IMR-90 (cell line): Measurements from ENCODE around the gene IER3. TPM values are rescaled to one million over a fixed set of nuclear protein-coding genes. Genes with fewer than 3 reads are reported as not detected.

ENCODE experiments used
- ATAC-seq: fragments of 200-7000 bp; cut with Tn5 transposase; 2 replicates; pipeline ENCODE4 v1.9.1; 2020; ENCODE audit warnings: low read depth, mild to moderate bottlenecking, moderate library complexity
- BruUV-seq: library from RNA; stranded (reverse); fragments of 400-500 nt; replicated peaks from 2 replicates; lab custom pipeline; 2021; lab: Mats Ljungman, UMichigan
- CTCF ChIA-PET: fragments of 300-600 bp; formaldehyde crosslinking; extraction: SDS; loops from one replicate; lab custom pipeline; 2021; ENCODE audit warnings: antibody characterized with exemption; lab: Yijun Ruan, JAX
- POLR2A ChIA-PET: fragments of 300-600 bp; sonication (Branson Sonifier 250); formaldehyde crosslinking; loops from one replicate; lab custom pipeline; 2022; ENCODE audit warnings: antibody characterized with exemption; ENCODE audit not compliant: unreplicated experiment; lab: Charles Lee
- DNase-seq: peaks from one replicate; pipeline ENCODE4 v3.0.0; 2013
- H2AFZ ChIP-seq: replicated peaks from 2 replicates; pipeline ENCODE3; 2013; ENCODE audit warnings: low read length, mild to moderate bottlenecking; ENCODE audit not compliant: poor library complexity
- H2AK5ac ChIP-seq: 2 replicates; pipeline ENCODE4 v1.6.1; 2013; ENCODE audit warnings: low read depth, low read length, inconsistent platforms
- H2AK9ac ChIP-seq: replicated peaks from 2 replicates; pipeline ENCODE3; 2013; ENCODE audit warnings: mild to moderate bottlenecking, low read depth, low read length, moderate library complexity; ENCODE audit not compliant: poor library complexity
- H2BK120ac ChIP-seq: 2 replicates; pipeline ENCODE4 v1.6.1; 2013; ENCODE audit warnings: low read depth, low read length, inconsistent platforms
- H2BK15ac ChIP-seq: 3 replicates; pipeline ENCODE4 v1.6.1; 2013; ENCODE audit warnings: low read depth, low read length, inconsistent platforms
- H2BK20ac ChIP-seq: 2 replicates; pipeline ENCODE4 v1.6.1; 2013; ENCODE audit warnings: low read depth, mild to moderate bottlenecking, inconsistent platforms, low read length, moderate library complexity
- H2BK5ac ChIP-seq: 2 replicates; pipeline ENCODE4 v1.6.1; 2013; ENCODE audit warnings: mild to moderate bottlenecking, low read depth, low read length, inconsistent platforms; ENCODE audit not compliant: poor library complexity, severe bottlenecking
- H3K14ac ChIP-seq: replicated peaks from 2 replicates; pipeline ENCODE4 v1.6.1; 2013; ENCODE audit warnings: low read depth, low read length, inconsistent platforms
- H3K18ac ChIP-seq: 2 replicates; pipeline ENCODE4 v1.6.1; 2013; ENCODE audit warnings: low read depth, low read length, control low read depth
- H3K23ac ChIP-seq: 2 replicates; pipeline ENCODE4 v1.6.1; 2013; ENCODE audit warnings: low read depth, low read length, inconsistent platforms
- H3K27ac ChIP-seq: 2 replicates; pipeline ENCODE4 v1.5.1; 2013; ENCODE audit warnings: mild to moderate bottlenecking, control low read depth, low read length; ENCODE audit not compliant: insufficient read depth
- H3K27me3 ChIP-seq: 2 replicates; pipeline ENCODE4 v1.6.1; 2013; ENCODE audit warnings: low read length; ENCODE audit not compliant: control insufficient read depth, insufficient read depth
- H3K36me3 ChIP-seq: 2 replicates; pipeline ENCODE4 v1.6.1; 2013; ENCODE audit warnings: low read length, mixed read lengths; ENCODE audit not compliant: control insufficient read depth, insufficient read depth
- H3K4ac ChIP-seq: 2 replicates; pipeline ENCODE4 v1.6.1; 2013; ENCODE audit warnings: low read depth, low read length, inconsistent platforms
- H3K4me1 ChIP-seq: 2 replicates; pipeline ENCODE4 v1.6.1; 2013; ENCODE audit warnings: low read length, mixed read lengths; ENCODE audit not compliant: control insufficient read depth, insufficient read depth
- H3K4me2 ChIP-seq: 2 replicates; pipeline ENCODE4 v1.6.1; 2013; ENCODE audit warnings: low read depth, mild to moderate bottlenecking, control low read depth, low read length, moderate library complexity
- H3K4me3 ChIP-seq: 2 replicates; pipeline ENCODE4 v1.5.1; 2013; ENCODE audit warnings: low read depth, mild to moderate bottlenecking, control low read depth, low read length, moderate library complexity; ENCODE audit not compliant: insufficient read depth
- H3K56ac ChIP-seq: 2 replicates; pipeline ENCODE4 v1.6.1; 2013; ENCODE audit warnings: low read length, inconsistent platforms; ENCODE audit not compliant: insufficient read depth; ENCODE audit errors: extremely low read depth
- H3K79me1 ChIP-seq, 2 experiments: 2 replicates each; pipeline ENCODE4 v1.6.1; 2013; ENCODE audit warnings: low read length in 2 of 2, inconsistent platforms in 1 of 2, low read depth in 1 of 2
- H3K9ac ChIP-seq: 2 replicates; pipeline ENCODE4 v1.6.1; 2013; ENCODE audit warnings: low read depth, low read length, control low read depth
- H3K9me1 ChIP-seq: 2 replicates; pipeline ENCODE4 v1.6.1; 2013; ENCODE audit warnings: low read length, inconsistent platforms; ENCODE audit not compliant: insufficient read depth
- H3K9me3 ChIP-seq: 2 replicates; pipeline ENCODE4 v1.6.1; 2013; ENCODE audit warnings: low read length; ENCODE audit not compliant: control insufficient read depth, insufficient read depth
- H4K20me1 ChIP-seq: 2 replicates; pipeline ENCODE4 v1.6.1; 2013; ENCODE audit warnings: low read length, inconsistent platforms; ENCODE audit not compliant: insufficient read depth
- H4K5ac ChIP-seq: 2 replicates; pipeline ENCODE4 v1.6.1; 2013; ENCODE audit warnings: mild to moderate bottlenecking, low read depth, low read length, control low read depth
- H4K8ac ChIP-seq, 2 experiments: 2 replicates each; pipeline ENCODE4 v1.6.1; 2013; ENCODE audit warnings: low read depth in 2 of 2, low read length in 2 of 2, control low read depth in 1 of 2, inconsistent platforms in 1 of 2
- H4K91ac ChIP-seq: 2 replicates; pipeline ENCODE4 v1.6.1; 2013; ENCODE audit warnings: low read depth, low read length, inconsistent platforms; ENCODE audit not compliant: insufficient read depth
- BHLHE40 ChIP-seq: fragments of 150-350 bp; IDR thresholded peaks from 2 replicates; pipeline ENCODE4 v1.6.1; 2016; ENCODE audit warnings: mild to moderate bottlenecking, low read depth, low read length
- CEBPB ChIP-seq: IDR thresholded peaks from 2 replicates; pipeline ENCODE4 v1.6.1; 2012; ENCODE audit warnings: low read depth, low read length, improper control_type of control experiment
- CHD1 ChIP-seq: IDR thresholded peaks from 2 replicates; pipeline ENCODE4 v1.6.1; 2012; ENCODE audit warnings: low read depth, low read length, improper control_type of control experiment
- CTCF ChIP-seq: conservative IDR thresholded peaks from 2 replicates; pipeline ENCODE4 v1.5.1; 2012; ENCODE audit warnings: mild to moderate bottlenecking, low read depth, low read length, improper control_type of control experiment
- ELK1 ChIP-seq: fragments of 150-350 bp; IDR thresholded peaks from 2 replicates; pipeline ENCODE4 v1.6.1; 2016; ENCODE audit warnings: low read depth, mild to moderate bottlenecking, low read length, moderate library complexity, borderline replicate concordance
- MXI1 ChIP-seq: IDR thresholded peaks from 2 replicates; pipeline ENCODE4 v1.6.1; 2012; ENCODE audit warnings: low read depth, mild to moderate bottlenecking, low read length, moderate library complexity, borderline replicate concordance
- NFE2L2 ChIP-seq: fragments of 150-350 bp; IDR thresholded peaks from 2 replicates; pipeline ENCODE4 v1.6.1; 2016; ENCODE audit warnings: low read depth, mild to moderate bottlenecking, low read length
- RAD21 ChIP-seq: IDR thresholded peaks from 2 replicates; pipeline ENCODE4 v1.6.1; 2012; ENCODE audit warnings: low read length, improper control_type of control experiment
- RCOR1 ChIP-seq: IDR thresholded peaks from 2 replicates; pipeline ENCODE4 v1.6.1; 2012; ENCODE audit warnings: mild to moderate bottlenecking, low read length, improper control_type of control experiment; ENCODE audit not compliant: insufficient replicate concordance
- RFX5 ChIP-seq: IDR thresholded peaks from 2 replicates; pipeline ENCODE4 v1.8.0; 2012; ENCODE audit warnings: low read depth, mild to moderate bottlenecking, low read length, moderate library complexity
- SMC3 ChIP-seq: fragments of 150-350 bp; IDR thresholded peaks from 2 replicates; pipeline ENCODE4 v1.6.1; 2016; ENCODE audit warnings: low read depth, mild to moderate bottlenecking, antibody characterized with exemption, low read length, moderate library complexity
- USF2 ChIP-seq: fragments of 150-350 bp; IDR thresholded peaks from 2 replicates; pipeline ENCODE4 v1.6.1; 2017; ENCODE audit warnings: mild to moderate bottlenecking, antibody characterized with exemption, low read length, low read depth
- whole genome bisulfite sequencing, 2 experiments: methylation state at CpG; one replicate each; pipeline versions ENCODE4 v1.1.5 to v1.1.7; 2013; ENCODE audit warnings: missing lambda C conversion rate in 2 of 2; ENCODE audit not compliant: insufficient read length in 1 of 2; ENCODE audit errors: extremely low coverage in 2 of 2; 5-methylcytosine and 5-hydroxymethylcytosine counted together
- dilution Hi-C: fragments of 300-500 bp; cut with HindIII; formaldehyde crosslinking; loops from one replicate; pipeline ENCODE4 v1.14.3; 2018; ENCODE audit warnings: low sequenced_read_pairs; ENCODE audit not compliant: unreplicated experiment
- in situ Hi-C: fragments of 300-500 bp; cut with MboI; formaldehyde crosslinking; loops from 3 replicates; pipeline ENCODE4 v1.14.3; 2019; ENCODE audit warnings: low sequenced_read_pairs, inconsistent platforms, mixed read lengths
- intact Hi-C: fragments of 100-400 bp; cut with micrococcal nuclease; formaldehyde crosslinking; loops from 2 replicates; pipeline ENCODE4 v1.10.0; 2022
- polyA plus RNA-seq, 3 experiments: library from polyadenylated mRNA; depleted of rRNA; stranded (reverse); fragments of >200 nt; gene quantifications; 2 replicates each; pipeline ENCODE4 v1.2.3, GENCODE V29; 2012; ENCODE audit warnings: low replicate concordance in 1 of 3
- total RNA-seq: library from RNA; depleted of rRNA; stranded (reverse); fragments of >200 nt; gene quantifications from 2 replicates; pipeline ENCODE4 v1.2.3, GENCODE V29; 2012

The IER3 gene
- total and polyA plus RNA-seq, 2 of the 4 experiments (the other 2 are of a cell fraction) = 38.4 to 159 TPM

GRCh38 chr6:30735668-30736314 lies 8.6 kb downstream of the IER3 start:
- H2AK5ac ChIP-seq = no peak overlapping the region
- no peak overlapping the region for H3K4me2 ChIP-seq
- H3K4me3 ChIP-seq = no peak overlapping the region
- H3K4me1 ChIP-seq = peaks cover 7% of the 10 kb centered on the region
- no peak overlapping the region for H2AFZ ChIP-seq
- H2BK15ac ChIP-seq = no peak overlapping the region
- ATAC-seq = no peak
- H4K8ac ChIP-seq = no peak overlapping the region
- H2BK5ac ChIP-seq = no peak overlapping the region
- no peak overlapping the region; the same call in 1 of the 2 replicates for H3K23ac ChIP-seq
- H2AK9ac ChIP-seq = no peak overlapping the region
- H3K9me3 ChIP-seq = no peaks in the 10 kb centered on the region
- no peak overlapping the region for H3K27ac ChIP-seq
- H4K5ac ChIP-seq = no peak overlapping the region
- DNase-seq = no peak
- in situ Hi-C loops = no loop called here
- H3K36me3 ChIP-seq = peaks cover 64% of the 10 kb centered on the region
- peaks cover 45 to 92% of the 10 kb centered on the region in 2 experiments for H3K79me1 ChIP-seq
- H2BK120ac ChIP-seq = no peak overlapping the region
- H3K56ac ChIP-seq = no peak overlapping the region
- ChIA-PET POLR2A (no interaction called here), CTCF (no interaction called here)
- 100% methylated on average over 2 of the region's 8 CpGs; no CpG with 5 or more reads in 1 of the 2 experiments for WGBS, 2 experiments
- peaks cover 3% of the 10 kb centered on the region; the same call in 1 of the 2 replicates for H4K20me1 ChIP-seq
- intact Hi-C loops = no loop called here
- H2BK20ac ChIP-seq = no peak overlapping the region
- H3K4ac ChIP-seq = no peak overlapping the region
- BruUV-seq = no TSS peak
- dilution Hi-C loops = no loop called here
- H3K18ac ChIP-seq = no peak overlapping the region
- H4K91ac ChIP-seq = no peak overlapping the region
- no peak for TF ChIP-seq CTCF
- TF ChIP-seq BHLHE40 = no peak
- no peak for TF ChIP-seq RFX5
- TF ChIP-seq USF2 = no peak
- TF ChIP-seq RCOR1 = no peak
- TF ChIP-seq RAD21 = no peak
- no peak for TF ChIP-seq CEBPB
- no peak for TF ChIP-seq ELK1
- no peak for TF ChIP-seq NFE2L2
- TF ChIP-seq MXI1 = no peak
- TF ChIP-seq CHD1 = no peak
- TF ChIP-seq SMC3 = no peak
- no peaks in the 10 kb centered on the region for H3K27me3 ChIP-seq
- no peak overlapping the region for H3K9ac ChIP-seq
- H3K9me1 ChIP-seq = peaks cover 11% of the 10 kb centered on the region
- H3K14ac ChIP-seq = no peak overlapping the region
